ENCODE measurements around the gene INSYN1. TPM values are rescaled to one million over a fixed set of nuclear protein-coding genes. Genes with fewer than 3 reads are reported as not detected.

INSYN1 gene
- total RNA-seq: 3.8 and 4.7 TPM in 2 replicates

DNA sequence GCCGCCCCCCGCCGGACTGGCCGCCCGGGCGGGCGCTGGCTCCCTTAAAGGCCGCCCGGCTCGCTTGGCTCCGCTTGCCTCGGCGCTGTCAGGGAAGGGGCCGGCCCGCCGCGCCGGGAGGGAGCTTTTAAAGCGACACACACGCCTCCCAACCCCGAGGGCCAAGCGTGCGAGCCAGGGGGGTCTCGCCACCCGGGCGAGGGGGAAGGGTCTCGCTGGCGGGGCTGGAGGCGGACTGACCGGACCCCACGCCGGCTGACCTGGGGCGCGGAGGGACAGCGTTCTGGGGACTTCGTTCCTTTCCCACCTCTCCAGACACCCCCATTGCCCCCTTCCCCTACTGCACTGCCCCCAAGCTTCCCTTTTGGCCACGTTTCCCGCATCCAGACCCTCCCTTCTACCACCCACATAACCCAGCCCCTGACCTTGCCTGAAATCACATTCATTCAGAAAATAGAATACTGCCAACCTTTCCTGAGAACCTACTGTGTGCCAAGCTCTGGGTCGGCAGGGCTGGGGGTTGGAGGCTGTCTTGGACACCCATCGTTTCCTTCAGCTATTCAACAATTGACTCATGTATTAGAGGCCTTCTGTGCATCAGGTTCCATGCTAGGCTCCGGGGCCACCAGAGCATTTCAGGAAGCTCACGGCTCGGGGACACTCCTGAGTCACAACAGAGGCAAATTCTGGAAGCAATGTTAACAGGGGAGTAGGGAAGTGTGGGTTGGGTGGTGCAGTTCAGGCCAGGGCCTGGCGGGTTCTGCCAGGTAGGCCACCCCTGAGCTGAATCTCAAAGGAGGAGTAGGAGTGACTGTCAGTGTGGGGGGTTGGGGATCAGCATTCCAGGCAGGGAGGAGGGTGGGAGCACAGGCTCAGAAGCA, at the start of gene INSYN1:
Gene INSYN1, minus strand, starts transcription at position 102 of the 881 bp plus-strand sequence. CDS start 2,221 bp downstream, outside the sequence.
- peaks cover 47% of the 10 kb centered on the region for H3K27me3 ChIP-seq (ENCODE audit: insufficient read depth, low read length)
- no peak within 1 kb of the TSS for H3K27ac ChIP-seq (ENCODE audit: low read depth, low read length)
- H3K9me3 ChIP-seq (ENCODE audit: low read depth, low read length): no peaks in the 10 kb centered on the region
- H3K4me1 ChIP-seq (ENCODE audit: insufficient read depth, low read length): no peaks in the 10 kb centered on the region
- no peak for TF ChIP-seq CTCF (IDR thresholded peaks at IDR 0.05; ENCODE audit: extremely low read depth, low read depth, low read length)
- H4K20me1 ChIP-seq (ENCODE audit: insufficient read depth, low read length): no peaks in the 10 kb centered on the region
- no peak within 1 kb of the TSS for H2AFZ ChIP-seq (ENCODE audit: low read length)
- peak within 1 kb of the TSS; percentile 58 for H3K4me3 ChIP-seq (ENCODE audit: insufficient read depth, low read length)
- H3K79me2 ChIP-seq (ENCODE audit: insufficient read depth, low read length): no peaks in the 10 kb centered on the region
- peak within 1 kb of the TSS; percentile 48 for H3K4me2 ChIP-seq (ENCODE audit: insufficient read depth, low read length)
- H3K36me3 ChIP-seq (ENCODE audit: insufficient read depth, low read length): no peaks in the 10 kb centered on the region
- peak; percentile 97 for DNase-seq (ENCODE audit: insufficient read length, low spot score, missing footprints)

DNA sequence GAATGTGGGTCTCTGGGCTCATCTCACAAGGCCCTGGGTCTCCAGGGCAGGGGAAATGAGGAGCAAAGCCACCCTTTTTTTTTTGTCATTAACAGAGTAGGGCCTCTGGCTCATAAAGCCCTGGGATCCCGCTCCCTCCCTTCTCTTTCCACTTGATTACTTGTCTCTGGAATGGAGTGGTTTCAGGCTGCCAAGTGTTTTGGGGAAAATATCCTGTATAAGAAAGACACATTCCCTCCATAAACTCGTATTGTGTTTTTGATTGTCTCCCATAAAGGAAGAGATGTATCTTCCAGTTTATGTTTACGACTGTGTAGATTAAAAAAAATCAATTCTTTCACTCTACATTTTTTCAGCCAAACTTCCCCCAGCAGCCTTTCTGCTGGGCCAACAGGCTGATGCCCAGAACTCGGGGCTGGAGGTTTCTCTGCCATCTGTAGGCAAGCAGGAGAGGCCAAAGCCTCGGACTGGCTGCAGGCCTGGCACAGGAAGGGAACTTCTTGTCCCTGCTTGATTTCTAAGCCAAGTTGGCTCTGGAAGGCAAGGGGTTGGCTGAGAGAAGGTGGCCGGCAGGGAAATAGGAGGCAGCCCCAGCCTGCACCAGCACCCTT, 49.4 kb upstream of the INSYN1 start:
- Histone ChIP-seq H3K4me1 (ENCODE audit: insufficient read depth, low read length) (peaks cover 20% of the 10 kb centered on the region), H3K36me3 (ENCODE audit: insufficient read depth, low read length) (no peaks in the 10 kb centered on the region), H3K4me3 (ENCODE audit: insufficient read depth, low read length) (no peak overlapping the region), H3K79me2 (ENCODE audit: insufficient read depth, low read length) (no peaks in the 10 kb centered on the region), H4K20me1 (ENCODE audit: insufficient read depth, low read length) (no peaks in the 10 kb centered on the region), H3K9me3 (ENCODE audit: low read depth, low read length) (no peaks in the 10 kb centered on the region), H3K27ac (ENCODE audit: low read depth, low read length) (no peak overlapping the region), H3K4me2 (ENCODE audit: insufficient read depth, low read length) (no peak overlapping the region), H3K27me3 (ENCODE audit: insufficient read depth, low read length) (no peaks in the 10 kb centered on the region), H2AFZ (ENCODE audit: low read length) (no peak overlapping the region)
- no peak for DNase-seq (ENCODE audit: insufficient read length, low spot score, missing footprints)
- TF ChIP-seq CTCF (IDR thresholded peaks at IDR 0.05; ENCODE audit: extremely low read depth, low read depth, low read length): no peak

DNA sequence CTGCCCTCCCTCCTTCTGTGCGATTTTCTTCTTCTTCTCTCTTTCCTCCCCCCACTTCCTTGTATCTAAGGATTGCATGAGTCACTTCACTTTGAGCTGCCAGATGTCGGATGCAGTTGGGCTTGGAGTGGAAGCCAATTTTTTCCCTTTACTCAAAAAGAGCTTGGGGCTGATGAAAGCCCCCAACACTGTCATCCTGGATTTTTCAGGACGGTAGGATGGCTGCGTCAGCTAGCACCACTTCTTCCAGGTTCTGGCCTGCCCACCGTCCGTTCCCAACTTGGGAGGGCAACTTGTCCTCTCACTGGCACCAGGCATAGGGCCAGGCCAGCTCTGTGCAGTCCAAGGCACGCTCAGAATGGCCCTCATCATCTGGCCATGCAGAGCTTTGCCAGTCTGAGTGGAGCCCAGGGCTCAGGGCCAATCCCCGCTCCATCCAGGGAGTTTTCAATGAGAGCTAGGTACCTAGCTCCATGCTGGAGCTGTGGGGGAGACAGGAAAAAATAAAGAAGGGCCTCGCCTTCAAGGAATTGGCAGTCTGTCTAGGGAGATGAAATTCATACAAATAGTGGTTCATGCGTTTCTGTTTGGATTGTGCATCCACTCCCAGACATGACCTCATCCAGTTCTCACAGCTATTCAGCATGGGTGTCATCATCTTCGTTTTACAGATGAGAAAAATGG, 47.7 kb upstream of the INSYN1 start:
- no peak for TF ChIP-seq CTCF (IDR thresholded peaks at IDR 0.05; ENCODE audit: extremely low read depth, low read depth, low read length)
- H3K4me2 ChIP-seq (ENCODE audit: insufficient read depth, low read length): peak overlapping the region; percentile 74

More for the DNA sequence above, 47.7 kb upstream of the INSYN1 start:
- Histone ChIP-seq H4K20me1 (ENCODE audit: insufficient read depth, low read length) (no peaks in the 10 kb centered on the region), H3K4me3 (ENCODE audit: insufficient read depth, low read length) (peak overlapping the region; percentile 47), H3K36me3 (ENCODE audit: insufficient read depth, low read length) (no peaks in the 10 kb centered on the region), H3K27ac (ENCODE audit: low read depth, low read length) (peak overlapping the region; percentile 91), H3K4me1 (ENCODE audit: insufficient read depth, low read length) (peaks cover 20% of the 10 kb centered on the region), H3K27me3 (ENCODE audit: insufficient read depth, low read length) (no peaks in the 10 kb centered on the region), H3K79me2 (ENCODE audit: insufficient read depth, low read length) (no peaks in the 10 kb centered on the region), H2AFZ (ENCODE audit: low read length) (peak overlapping the region; percentile 60), H3K9me3 (ENCODE audit: low read depth, low read length) (no peaks in the 10 kb centered on the region)
- DNase-seq (ENCODE audit: insufficient read length, low spot score, missing footprints): peak; percentile 97
